G401.6 (cell line): ENCODE data around the gene DLG4.

Experiments
- FAIRE-seq: peaks from 2 replicates; lab custom pipeline; 2012; peaks lifted over from hg19 to GRCh38; lab: Jason Lieb, UNC

DLG4 gene

DNA sequence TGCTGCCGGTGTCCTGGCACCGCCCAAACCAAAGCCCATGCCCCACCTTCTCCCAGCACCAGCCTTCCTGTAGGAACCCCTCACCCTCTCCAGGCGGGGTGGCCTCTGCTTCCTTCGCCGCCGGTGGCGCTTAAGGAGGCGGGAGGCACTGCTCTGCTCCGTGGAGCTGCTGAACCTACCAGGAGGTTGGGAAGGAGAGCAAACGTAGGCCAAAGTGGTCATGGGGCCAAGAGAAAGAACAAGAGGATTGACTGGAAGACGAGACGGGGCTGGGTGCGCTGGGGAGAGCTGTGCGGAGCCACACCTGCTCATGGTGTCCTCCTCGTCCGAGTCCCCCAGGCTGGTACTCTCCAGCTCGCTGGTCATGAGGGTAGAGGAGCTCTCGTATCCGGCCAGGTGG lies 9.9 kb upstream of the DLG4 start:
- FAIRE-seq: no peak

DNA sequence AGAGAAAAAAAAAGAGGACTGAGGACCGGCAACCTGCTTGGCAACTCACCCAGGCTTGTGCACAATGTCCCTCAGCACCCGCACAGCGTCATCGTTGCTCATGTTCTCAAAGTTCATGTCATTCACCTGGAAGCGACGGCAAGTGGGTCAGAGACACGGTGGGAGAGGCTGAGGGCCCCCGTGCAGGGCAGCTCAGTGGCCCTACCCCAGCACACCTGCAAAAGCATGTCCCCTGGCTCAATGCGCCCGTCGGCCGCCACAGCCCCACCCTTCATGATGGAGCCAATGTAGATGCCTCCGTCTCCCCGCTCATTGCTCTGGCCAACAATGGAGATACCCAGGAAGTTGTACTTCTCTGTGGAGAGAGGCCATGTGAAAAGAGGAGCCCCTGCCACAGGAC lies 9.3 kb upstream of the DLG4 start:
- FAIRE-seq: no peak

DNA sequence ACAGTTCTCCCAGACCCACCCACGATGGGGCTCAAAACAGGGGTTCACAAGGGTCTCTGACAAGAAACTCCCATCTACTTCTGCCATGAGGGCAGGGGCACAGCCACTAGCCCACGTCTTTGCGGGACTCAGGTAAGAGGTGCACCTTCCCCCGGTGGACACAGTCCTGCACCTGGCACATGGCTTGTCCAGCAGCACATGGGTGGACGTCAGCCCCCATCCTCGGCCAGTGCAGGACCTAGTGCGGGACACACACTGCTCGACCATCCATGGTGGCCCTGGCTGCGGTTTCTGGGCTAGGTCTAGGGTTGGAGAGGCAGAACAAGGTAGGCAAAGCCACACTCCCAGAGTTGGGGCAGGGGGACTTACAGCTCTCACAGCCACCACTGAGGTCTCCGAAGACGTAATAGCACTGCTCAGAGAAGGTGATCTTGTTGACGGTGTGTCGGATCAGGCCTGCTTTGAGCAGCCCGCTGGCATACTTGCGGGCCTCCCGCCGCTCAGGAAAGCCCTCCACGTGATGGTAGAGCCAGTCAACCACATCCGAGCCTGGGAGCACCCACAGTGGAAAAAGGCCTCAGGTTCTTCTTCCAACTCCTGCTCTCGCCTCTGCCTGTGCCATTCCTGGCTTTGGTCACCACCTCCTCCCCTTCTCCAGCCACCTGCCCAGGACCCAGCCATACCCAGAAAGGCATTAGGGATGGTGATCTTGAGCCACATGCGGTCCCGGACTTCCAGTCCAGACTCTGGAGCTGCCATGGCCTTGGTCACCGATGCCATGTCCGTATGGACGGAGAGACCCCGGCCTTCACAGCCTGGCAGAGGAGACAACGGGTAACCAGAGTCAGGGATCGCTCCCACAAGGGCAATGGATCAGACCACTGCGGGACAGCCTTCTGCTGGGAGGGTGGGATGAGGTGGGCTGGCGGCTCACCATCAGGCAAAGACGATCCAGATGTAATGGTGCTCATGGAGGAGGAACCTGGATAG lies 7.4 kb upstream of the DLG4 start:
- FAIRE-seq: no peak

DNA sequence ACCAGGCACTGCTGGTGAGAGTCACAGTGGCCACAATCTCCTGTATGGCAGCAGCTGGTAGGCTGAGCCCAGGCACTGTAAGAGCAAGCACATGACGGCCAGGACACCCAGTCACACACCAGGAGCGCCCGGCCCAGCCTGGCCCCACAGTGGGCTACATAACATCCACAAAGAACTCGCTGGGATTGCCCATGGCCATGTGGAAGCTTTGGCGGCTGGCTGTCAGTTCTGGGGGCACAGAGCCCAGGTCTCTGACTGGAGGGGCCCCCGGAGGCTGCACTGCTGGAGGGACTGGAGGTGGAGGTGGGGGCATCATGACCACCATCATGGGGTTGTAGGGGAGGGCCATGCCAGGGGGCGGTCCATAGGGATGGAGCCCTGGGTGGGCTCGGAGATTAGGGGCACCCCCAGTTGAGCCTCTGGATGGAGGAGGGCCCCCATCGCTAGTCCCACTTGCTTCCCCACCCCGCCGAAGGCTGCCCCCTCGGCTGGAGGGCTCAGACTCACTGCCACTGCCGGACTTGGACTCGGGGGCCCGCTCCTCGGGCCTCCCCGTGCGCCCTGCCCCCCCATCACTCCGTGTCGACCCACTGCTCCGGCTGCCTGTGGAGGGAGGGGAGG lies 6.2 kb upstream of the DLG4 start:
- FAIRE-seq: no peak

DNA sequence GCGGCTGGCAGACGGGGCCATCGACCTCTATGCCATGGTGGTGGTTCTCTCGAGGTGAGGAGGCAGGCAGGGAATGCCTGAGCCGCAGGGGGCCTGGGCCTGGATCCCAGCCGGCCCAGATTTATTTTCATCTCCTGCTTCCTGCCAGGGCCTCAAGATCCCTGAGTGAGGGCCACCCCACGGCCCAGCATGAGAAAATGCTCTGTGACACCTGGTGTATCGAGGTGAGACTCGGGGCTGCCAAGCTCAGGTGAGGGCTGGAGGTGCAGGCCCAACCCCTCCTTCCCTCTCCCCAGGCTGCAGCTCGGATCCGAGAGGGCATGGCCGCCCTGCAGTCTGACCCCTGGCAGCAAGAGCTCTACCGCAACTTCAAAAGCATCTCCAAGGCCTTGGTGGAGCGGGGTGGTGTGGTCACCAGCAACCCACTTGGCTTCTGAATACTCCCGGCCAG lies 5.0 kb upstream of the DLG4 start:
- no peak for FAIRE-seq

DNA sequence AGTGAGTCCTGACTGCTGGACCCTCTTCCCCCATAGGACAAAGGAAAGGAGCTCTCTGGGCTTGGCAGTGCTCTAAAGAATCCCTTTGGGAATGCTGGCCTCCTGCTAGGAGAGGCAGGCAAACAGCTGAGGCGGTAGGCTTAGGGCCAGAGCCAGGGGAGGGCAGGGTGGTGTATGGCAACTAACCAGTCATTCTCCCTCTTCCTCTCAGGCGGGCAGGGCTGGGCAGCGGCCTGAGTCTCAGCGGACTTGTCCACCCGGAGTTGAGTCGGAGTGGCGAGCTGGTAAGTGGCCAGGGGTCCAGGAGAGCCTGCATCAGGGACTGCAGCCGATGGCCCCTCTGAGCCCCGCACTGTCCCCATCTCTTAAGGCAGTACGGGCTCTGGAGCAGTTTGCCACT lies 4.5 kb upstream of the DLG4 start:
- no peak for FAIRE-seq

DNA sequence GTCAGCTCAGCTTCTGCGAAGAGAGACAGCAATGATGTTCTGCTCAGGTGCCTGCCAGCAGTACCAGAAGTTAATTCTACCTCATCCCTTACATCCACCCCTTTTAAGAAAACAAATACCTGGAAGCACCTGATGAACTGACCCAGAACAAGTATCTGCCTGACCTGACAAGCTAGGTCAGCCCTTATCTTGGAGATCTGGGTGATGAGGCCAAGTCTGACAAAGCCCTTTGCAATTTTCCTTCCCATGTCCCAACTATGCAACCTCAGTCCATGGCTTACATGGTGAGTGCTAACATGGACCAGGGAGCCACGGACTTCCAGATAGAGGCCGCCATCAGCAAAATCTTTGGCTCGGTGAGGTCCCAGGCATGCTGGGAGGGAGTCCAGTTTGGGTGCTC lies 3.7 kb upstream of the DLG4 start:
- no peak for FAIRE-seq

DNA sequence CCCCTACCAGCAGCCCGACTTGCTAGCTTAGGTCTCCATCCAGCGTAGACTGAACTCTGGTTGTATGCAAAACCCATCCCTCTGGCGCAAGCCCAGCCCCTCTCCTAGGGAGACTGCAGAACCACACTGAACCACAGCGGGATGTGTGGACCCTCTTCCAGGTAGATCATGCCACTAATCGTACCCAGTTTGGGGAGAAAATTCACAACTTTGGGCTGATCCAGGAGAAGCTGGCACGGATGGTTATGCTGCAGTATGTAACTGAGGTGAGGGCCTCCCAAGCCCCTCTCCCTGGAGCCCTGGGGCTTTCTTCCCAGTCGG lies 3.3 kb upstream of the DLG4 start:
- no peak for FAIRE-seq

DNA sequence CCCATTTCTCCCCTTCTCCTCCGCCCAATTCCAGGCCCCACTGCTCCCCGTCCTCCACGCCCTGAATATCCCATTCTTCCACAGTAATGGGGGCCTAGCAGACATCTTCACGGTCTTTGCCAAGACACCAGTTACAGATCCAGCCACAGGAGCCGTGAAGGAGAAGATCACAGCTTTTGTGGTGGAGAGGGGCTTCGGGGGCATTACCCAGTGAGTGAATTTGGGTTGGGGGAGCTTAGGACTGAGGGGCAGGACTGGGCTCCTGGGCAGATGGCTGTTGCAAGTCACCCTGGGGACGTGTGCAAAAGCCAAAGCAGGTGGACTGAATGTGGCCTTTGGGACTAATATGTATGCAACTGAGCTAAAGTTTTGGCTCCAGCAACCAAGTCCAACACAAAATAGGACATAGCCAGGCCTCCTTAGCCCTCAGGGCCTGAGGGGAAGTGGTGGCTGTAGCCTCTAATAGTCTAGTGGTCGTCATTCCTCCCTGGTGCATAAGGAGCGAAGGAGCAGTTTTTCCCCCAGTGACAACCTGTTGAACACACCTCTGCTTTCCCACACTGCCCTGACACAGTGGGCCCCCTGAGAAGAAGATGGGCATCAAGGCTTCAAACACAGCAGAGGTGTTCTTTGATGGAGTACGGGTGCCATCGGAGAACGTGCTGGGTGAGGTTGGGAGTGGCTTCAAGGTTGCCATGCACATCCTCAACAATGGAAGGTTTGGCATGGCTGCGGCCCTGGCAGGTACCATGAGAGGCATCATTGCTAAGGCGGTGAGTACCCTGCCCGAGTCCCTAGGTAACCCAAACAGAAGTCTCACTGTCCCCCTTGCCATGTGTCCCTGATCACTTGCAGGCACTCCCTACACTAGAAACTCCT lies 2.7 kb upstream of the DLG4 start:
- FAIRE-seq: no peak

DNA sequence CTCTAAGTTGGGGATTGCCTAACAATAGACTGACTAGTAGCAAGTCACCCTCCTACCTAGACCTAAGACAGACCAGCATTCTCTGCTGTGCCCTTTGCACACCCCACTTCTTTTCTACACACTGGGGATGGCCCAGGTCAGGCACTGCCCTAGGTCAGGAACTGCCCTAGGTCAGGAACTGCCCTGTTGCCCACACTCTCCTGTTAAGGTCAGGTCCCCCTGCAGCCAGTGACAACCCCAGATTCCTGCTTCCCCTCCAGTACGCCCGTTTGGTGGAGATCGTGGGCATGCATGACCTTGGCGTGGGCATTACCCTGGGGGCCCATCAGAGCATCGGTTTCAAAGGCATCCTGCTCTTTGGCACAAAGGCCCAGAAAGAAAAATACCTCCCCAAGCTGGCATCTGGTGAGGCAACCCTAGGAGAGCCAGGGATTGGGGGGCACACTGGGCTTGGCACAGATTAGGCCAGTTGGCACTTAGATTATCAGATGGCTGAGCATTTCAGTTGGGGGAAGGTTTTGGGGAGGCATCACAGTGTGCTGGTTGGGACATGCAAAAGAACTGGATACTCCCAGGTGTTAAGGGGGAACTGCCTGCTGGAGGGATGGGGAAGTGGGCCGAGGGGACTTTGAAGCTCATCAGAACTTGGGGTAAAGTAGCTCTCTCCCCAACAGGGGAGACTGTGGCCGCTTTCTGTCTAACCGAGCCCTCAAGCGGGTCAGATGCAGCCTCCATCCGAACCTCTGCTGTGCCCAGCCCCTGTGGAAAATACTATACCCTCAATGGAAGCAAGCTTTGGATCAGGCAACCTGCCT lies 1.8 kb upstream of the DLG4 start:
- no peak for FAIRE-seq

DNA sequence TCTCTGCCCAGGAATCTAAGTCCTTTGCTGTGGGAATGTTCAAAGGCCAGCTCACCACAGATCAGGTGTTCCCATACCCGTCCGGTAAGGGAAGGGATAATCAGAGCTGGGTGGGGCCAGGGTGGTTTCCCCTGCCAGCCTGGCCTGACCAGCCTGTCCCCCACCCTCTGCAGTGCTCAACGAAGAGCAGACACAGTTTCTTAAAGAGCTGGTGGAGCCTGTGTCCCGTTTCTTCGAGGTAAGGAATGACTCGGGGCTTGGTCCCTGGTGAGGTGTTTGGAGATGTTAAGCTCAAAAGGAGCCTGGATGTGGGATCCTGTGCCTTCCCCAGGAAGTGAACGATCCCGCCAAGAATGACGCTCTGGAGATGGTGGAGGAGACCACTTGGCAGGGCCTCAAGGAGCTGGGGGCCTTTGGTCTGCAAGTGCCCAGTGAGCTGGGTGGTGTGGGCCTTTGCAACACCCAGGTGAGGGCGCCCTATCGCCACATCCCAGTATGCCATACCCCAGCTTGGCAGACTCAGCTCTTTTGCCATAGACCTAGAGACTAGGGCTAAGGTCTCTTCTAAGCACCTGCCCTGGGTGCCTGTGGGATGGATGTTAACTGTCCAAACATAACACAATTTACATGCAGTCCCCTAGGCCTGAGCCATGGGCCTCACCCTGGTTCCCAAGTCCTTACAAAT lies 1.1 kb upstream of the DLG4 start:
- peak; percentile 19 for FAIRE-seq

DNA sequence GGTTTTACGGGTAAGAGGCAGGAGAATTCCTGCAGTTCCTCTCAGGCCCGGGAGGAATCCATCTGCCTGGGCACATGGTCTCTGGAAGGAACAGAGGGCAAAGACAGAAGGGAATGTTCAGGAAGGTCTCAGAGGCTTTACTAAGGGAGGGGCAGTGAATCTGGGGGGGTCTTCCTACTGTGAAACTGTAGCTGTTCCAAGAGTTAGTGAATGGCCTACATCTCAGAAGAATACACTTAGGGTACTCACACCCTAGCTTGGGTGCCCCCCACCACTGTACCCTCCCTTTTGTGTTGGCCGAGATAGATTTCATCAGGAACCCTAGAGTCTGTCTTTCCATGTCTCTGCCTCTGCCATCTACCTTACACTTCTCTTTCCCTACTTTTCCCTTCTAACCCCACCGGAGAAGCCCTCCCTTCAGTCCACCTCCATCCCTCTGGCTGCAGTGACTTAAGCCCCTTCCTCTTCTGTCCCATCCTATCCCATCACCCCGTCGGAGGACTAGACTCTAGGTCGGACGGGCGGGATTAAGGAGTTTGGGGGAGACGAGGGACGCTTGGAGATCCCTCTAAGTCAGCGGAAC lies 316 bp downstream of the DLG4 start:
- no peak for FAIRE-seq

DNA sequence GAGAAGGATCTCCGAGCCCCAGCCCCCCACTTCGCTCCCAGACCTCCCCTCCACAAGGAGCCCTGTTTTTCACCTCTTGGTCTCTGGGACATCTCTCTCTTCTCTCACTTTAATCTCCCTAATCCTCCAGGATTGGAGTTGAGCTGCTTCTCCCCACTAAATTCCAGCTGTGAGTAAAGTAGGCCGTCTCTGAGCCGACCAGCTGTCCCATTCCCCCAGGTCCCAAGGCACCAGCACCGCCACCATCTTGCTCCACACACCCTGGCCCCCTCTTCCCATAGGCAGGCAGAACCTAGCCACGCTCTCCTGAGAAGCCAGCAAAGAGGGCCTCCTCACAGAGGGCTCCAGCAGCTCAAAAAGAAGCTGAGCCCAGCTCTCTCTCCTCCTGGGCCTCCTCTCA lies 878 bp downstream of the DLG4 start:
- no peak for FAIRE-seq

DNA sequence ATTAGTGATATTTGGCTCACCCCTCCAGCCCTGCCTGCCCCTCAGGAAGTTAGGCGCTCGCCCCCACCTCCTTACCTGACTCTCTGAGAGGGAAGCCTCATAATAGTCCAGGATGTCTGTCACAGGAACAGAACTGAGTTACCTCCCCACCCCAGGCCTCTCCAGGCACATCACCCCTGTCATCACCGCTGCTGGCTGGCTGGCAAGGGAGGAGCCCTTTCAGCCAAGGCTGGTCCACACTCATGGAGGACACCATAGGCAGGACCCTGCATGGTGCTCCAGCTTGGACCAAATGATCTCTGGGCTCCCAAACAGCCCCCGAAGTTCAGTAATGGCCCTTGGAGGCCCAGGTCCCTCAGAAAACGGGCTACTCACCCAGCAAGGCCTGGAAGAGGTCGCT lies 1.5 kb downstream of the DLG4 start:
- FAIRE-seq: no peak

DNA sequence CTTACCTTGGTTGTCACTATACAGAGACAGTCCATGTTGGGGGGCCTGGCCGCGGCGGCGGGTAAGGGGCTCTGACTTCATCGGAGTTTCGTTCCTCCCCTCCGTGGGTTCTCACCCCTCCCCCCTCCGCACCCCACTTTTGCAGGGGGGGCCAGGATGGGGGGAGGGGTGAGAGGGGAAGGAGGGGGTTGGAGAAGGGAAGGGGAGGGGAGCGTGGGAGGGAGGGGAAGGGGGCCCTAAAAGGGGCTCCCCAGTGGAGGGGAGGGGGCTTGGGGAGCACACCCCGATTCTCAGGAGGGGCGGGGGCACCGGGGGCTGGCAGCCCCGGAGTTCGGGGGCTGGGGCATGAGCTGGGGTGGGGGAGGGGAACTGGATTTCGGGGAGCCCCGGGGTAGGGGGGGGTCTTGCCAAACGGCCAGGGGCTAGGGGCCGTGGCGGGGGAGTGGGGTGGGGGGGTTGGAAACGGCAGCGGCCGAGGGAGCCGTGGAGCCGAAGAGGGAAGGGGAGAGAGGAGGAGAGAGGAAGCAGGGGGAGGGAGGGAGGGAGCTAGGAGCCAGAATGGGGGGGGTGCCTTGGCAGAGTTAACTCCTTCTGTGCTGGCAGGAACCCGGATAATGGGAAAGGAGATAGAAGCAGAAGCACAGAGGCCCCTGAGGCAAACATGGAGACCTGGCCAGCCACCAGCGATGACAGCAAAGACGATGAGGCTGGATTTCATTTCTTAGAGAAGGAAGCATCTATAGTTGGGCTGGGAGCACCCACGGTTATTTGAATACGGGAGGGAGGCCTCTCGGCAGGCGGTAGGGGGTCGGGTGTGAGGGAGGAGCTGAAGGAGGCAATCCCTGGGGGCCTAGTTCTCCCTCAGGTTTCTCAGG lies 2.3 kb downstream of the DLG4 start:
- FAIRE-seq: peak; percentile 8

DNA sequence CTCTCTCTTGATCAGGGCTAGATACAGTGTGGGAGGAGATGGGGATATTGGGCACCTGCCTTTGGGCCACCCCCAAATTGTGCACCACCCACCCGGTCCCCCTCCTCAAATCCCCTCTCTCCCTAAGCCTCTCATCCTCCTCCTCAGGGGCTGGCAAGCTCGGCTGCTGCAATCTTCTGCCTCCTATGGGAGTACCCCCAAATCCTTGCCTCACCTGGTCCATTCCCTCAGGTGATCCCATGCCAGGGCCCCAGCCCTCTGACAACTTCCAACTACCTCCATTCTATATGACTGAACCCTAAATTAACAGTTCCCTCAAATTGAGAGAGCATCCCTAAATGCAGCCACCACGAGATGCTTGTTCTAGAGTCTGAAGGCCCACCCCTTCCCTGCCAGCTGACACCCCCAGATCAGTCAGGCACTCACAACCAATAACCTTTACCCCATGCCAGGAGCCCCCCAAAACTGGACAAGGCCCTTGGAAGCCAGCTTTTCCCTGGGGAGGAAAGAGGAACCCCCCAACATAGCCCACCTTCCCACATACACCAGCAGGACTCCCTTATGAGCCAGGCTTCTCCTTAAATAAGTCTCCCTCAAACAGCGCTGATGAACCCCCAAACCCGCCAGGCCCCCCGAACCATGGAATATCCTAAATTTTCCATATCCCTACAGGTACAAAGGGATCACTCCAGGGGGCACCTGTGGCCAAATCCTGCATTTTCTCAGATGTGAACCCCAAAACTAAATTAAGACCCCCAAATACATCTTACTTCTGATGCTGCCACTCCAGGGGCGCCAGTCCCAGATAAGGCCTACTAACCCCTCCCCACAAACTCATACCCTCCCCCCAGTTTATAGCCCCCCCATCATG lies 3.2 kb downstream of the DLG4 start:
- FAIRE-seq: no peak

DNA sequence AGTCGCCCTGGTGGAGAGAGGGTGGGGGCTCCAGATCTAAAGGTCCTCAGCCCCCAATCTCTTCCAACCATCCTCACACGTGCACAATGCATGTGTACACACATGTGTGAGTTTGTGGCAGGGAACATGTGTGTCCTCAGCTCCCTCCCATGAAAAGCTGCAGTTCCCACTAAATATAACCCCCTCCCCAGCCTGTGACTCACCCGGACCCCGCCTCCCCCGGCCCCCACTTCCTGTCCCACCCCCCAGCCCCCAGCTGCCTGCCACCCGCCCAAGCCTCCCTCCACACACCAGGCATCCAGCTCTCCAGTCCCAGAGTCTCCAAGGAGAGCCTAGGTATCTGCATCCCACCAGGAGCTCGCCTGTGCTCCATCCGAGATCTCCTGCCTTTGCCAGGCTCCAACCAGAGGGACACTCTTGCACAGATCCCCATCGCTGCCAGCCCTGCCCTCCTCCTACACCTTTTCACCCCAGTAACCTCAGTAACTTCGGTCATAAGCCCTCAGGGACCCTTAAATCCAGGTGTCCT lies 3.9 kb downstream of the DLG4 start:
- no peak for FAIRE-seq

DNA sequence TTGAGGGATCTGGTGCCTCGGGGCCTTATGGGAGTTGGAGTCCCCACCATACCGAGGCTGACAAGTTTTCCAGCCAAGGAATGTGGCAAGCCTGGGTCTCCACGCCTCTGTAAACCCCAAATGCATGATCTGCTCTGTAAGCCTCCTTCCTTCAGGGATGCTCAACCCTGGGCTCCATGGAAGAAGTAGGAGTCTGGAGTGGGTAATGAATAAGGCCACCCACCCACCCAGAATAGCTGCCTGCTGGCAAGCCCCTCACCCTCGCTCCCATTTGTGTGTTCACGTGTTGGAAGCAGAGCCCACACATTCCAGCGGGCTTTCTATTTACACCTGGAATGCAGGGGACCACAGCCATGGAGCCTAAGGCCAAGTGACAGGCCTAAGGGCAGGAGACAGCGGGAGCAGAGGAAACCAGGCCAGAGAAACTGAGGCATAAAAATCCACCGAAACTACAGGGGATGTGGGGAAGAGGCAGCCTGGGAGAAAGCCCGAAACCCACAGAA lies 4.4 kb downstream of the DLG4 start:
- no peak for FAIRE-seq
